A673 (cell line): ENCODE measurements around the gene TFAP2C.

Experiments
- EZH2 ChIP-seq: fragments of 200-600 bp; sonication (generic); IDR thresholded peaks from 2 replicates; pipeline ENCODE4 v1.6.1; 2017; ENCODE audit warnings: borderline replicate concordance, low read depth, mild to moderate bottlenecking, mixed read lengths, antibody characterized with exemption, low read length; ENCODE audit not compliant: poor library complexity, severe bottlenecking
- TF ChIP-seq, protein P1 (sequence below): fragments of 300-800, 200-600 bp; sonication (generic); conservative IDR thresholded peaks from 2 replicates; pipeline ENCODE4 v1.5.1; 2017; ENCODE audit warnings: low read depth, mild to moderate bottlenecking, antibody characterized with exemption, low read length, moderate library complexity, mixed read lengths

- TF ChIP-seq, protein P1, sequence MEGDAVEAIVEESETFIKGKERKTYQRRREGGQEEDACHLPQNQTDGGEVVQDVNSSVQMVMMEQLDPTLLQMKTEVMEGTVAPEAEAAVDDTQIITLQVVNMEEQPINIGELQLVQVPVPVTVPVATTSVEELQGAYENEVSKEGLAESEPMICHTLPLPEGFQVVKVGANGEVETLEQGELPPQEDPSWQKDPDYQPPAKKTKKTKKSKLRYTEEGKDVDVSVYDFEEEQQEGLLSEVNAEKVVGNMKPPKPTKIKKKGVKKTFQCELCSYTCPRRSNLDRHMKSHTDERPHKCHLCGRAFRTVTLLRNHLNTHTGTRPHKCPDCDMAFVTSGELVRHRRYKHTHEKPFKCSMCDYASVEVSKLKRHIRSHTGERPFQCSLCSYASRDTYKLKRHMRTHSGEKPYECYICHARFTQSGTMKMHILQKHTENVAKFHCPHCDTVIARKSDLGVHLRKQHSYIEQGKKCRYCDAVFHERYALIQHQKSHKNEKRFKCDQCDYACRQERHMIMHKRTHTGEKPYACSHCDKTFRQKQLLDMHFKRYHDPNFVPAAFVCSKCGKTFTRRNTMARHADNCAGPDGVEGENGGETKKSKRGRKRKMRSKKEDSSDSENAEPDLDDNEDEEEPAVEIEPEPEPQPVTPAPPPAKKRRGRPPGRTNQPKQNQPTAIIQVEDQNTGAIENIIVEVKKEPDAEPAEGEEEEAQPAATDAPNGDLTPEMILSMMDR: no peak
- no peak for TF ChIP-seq EZH2
These were observed 39.5 kb upstream of the TFAP2C start for GRCh38 chr20:56589633-56590032.
